NB4 (cell line): ENCODE measurements around the gene DYNC1H1.

ENCODE experiments used
- CTCF ChIP-seq: IDR thresholded peaks from one replicate; pipeline ENCODE4 v1.5.1; 2012; ENCODE audit warnings: low read depth, low read length
- MYC ChIP-seq: IDR thresholded peaks from 2 replicates; pipeline ENCODE4 v1.6.1; 2011; ENCODE audit warnings: low read depth, low read length
- POLR2A ChIP-seq: IDR thresholded peaks from 2 replicates; pipeline ENCODE4 v1.6.1; 2011; ENCODE audit warnings: mild to moderate bottlenecking; ENCODE audit not compliant: insufficient read length; ENCODE audit errors: extremely low read depth

GRCh38 chr14:102043251-102044025 lies 79.1 kb downstream of the DYNC1H1 start:
- TF ChIP-seq POLR2A: no peak
- TF ChIP-seq CTCF: no peak
- TF ChIP-seq MYC: no peak
